OCI-LY3 (cell line): Measurements from ENCODE around the gene UGT1A9.
"Not testable (repeated sequence)": the region's sequence is repeated elsewhere in the genome, so short reads cannot be mapped to it uniquely, and the experiment has no call there.

ENCODE experiments used
- EZH2phosphoT487 ChIP-seq: fragments of 200-600 bp; shearing (Covaris generic); IDR thresholded peaks from 2 replicates; pipeline ENCODE4 v1.6.1; 2018; ENCODE audit warnings: antibody characterized with exemption, mixed run types, low read depth
- TF ChIP-seq, protein P1 (sequence below): fragments of 200-600, 300-600 bp; sonication (generic); IDR thresholded peaks from 2 replicates; pipeline ENCODE4 v1.5.1; 2014; ENCODE audit warnings: antibody characterized with exemption, low read length, low read depth

DNA sequence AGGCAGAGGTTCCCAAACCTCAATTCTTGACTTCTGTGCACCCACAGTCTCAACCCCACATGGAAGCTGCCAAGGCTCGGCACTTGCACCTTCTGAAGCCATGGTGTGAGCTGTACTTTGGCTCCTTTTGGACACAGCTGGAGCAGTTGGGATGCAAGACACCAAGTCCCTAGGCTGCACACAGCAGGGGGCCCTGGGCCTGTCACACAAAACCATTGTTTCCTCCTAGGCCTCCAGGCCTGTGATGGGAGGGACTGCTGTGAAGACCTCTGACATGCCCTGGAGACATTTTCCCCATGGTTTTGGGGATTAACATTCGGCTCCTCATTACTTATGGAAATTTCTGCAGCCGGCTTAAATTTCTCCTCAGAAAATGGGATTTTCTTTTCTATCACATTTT is 25.7 kb upstream of the UGT1A9 start:
- TF ChIP-seq, protein P1, sequence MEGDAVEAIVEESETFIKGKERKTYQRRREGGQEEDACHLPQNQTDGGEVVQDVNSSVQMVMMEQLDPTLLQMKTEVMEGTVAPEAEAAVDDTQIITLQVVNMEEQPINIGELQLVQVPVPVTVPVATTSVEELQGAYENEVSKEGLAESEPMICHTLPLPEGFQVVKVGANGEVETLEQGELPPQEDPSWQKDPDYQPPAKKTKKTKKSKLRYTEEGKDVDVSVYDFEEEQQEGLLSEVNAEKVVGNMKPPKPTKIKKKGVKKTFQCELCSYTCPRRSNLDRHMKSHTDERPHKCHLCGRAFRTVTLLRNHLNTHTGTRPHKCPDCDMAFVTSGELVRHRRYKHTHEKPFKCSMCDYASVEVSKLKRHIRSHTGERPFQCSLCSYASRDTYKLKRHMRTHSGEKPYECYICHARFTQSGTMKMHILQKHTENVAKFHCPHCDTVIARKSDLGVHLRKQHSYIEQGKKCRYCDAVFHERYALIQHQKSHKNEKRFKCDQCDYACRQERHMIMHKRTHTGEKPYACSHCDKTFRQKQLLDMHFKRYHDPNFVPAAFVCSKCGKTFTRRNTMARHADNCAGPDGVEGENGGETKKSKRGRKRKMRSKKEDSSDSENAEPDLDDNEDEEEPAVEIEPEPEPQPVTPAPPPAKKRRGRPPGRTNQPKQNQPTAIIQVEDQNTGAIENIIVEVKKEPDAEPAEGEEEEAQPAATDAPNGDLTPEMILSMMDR, result not testable (repeated sequence)
- TF ChIP-seq EZH2phosphoT487, result not testable (repeated sequence)
